Activated CD8-positive, alpha-beta memory T cell treated with anti-CD3 and anti-CD28 coated beads for 1 hour (primary cell): Measurements from ENCODE around the gene CFAP73.
"Not testable (repeated sequence)": the region's sequence is repeated elsewhere in the genome, so short reads cannot be mapped to it uniquely, and the experiment has no call there.

Experiments
- DNase-seq, 2 donors: peaks; one replicate each; pipeline ENCODE4 v3.0.0-alpha.2; 2020; ENCODE audit warnings: low read depth in 1 of 2; ENCODE audit errors: extremely low read depth in 1 of 2

The CFAP73 gene

GRCh38 chr12:113186666-113187325, 37.3 kb downstream of the CFAP73 start:
- DNase-seq: no peak

GRCh38 chr12:113189361-113189760, 39.8 kb downstream of the CFAP73 start:
- DNase-seq: no peak

- DNase-seq: no peak
These were observed 41.2 kb downstream of the CFAP73 start for GRCh38 chr12:113190761-113191160.

- no peak for DNase-seq
These were observed 41.7 kb downstream of the CFAP73 start for GRCh38 chr12:113191227-113191626.

- no peak for DNase-seq
These were observed 45.5 kb downstream of the CFAP73 start for GRCh38 chr12:113194971-113195391.

GRCh38 chr12:113195598-113195997, 46.1 kb downstream of the CFAP73 start:
- no peak for DNase-seq

- no peak for DNase-seq
These were observed 47.1 kb downstream of the CFAP73 start for GRCh38 chr12:113196582-113196981.

- DNase-seq: no peak
These were observed 47.5 kb downstream of the CFAP73 start for GRCh38 chr12:113196990-113197389.

GRCh38 chr12:113197518-113198077, 48.1 kb downstream of the CFAP73 start:
- DNase-seq: no peak

GRCh38 chr12:113198296-113198695, 48.8 kb downstream of the CFAP73 start:
- no peak for DNase-seq

- no peak for DNase-seq
These were observed 50.7 kb downstream of the CFAP73 start for GRCh38 chr12:113200021-113200797.

GRCh38 chr12:113201187-113202177, 52.0 kb downstream of the CFAP73 start:
- no peak for DNase-seq

- DNase-seq: no peak
These were observed 53.0 kb downstream of the CFAP73 start for GRCh38 chr12:113202300-113203075.

- no peak for DNase-seq
These were observed 54.6 kb downstream of the CFAP73 start for GRCh38 chr12:113203852-113204760.

- DNase-seq: no peak
These were observed 55.3 kb downstream of the CFAP73 start for GRCh38 chr12:113204804-113205203.

GRCh38 chr12:113206802-113207201, 57.3 kb downstream of the CFAP73 start:
- not testable (repeated sequence) for DNase-seq

GRCh38 chr12:113207613-113208040, 58.1 kb downstream of the CFAP73 start:
- DNase-seq: no peak

GRCh38 chr12:113208041-113208934, 58.8 kb downstream of the CFAP73 start:
- DNase-seq: peak in 1 of 2 donors; percentile 24
